ENCODE data around the gene TRDMT1.

GRCh38 chr10:17181110-17181509, 20.4 kb downstream of the TRDMT1 start:
- no peak for TF ChIP-seq GATA2 (IDR thresholded peaks at IDR 0.05; ENCODE audit: low read depth, low read length)
- no peak for TF ChIP-seq GATA3 (IDR thresholded peaks at IDR 0.05; ENCODE audit: low read depth, low read length)

Measured in SH-SY5Y (cell line).